ENCODE results near the gene GPC5. TPM values are rescaled to one million over a fixed set of nuclear protein-coding genes. Genes with fewer than 3 reads are reported as not detected.

GPC5 gene
- total and polyA plus RNA-seq, 2 of the 13 experiments (the other 11 are each of a cell fraction or from before 2014, with no cell fraction given), result 0.02 to 0.07 TPM

DNA sequence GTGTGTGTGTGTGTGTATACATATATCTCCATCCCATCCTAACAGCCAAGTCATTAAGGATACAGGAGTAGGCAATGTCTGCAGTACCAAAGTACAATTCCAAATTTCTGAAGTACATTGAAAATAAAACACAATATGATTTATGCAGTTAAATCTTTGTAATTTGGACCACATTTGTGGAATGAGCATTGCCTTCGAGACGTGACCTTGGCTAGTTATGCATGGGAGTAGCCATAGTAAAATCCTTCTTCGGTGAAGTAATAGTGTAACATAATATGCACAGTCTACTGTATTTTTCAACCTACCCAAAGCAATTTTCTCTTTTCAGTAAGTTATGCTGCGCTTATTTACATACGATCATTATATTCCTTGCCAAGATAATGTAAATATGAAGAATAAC is 1162.5 kb downstream of the GPC5 start:
- intact Hi-C loops (cut with micrococcal nuclease; ENCODE audit: unreplicated experiment) (no loop called here), in situ Hi-C loops (cut with HindIII; ENCODE audit: extremely low pct_ligation_motif_present, low pct_unique_long_range_greater_than_20kb) (no loop called here)
- WGBS (ENCODE audit: low lambda C conversion rate), result 1% methylated on average over 5 of the region's 5 CpGs
- Histone ChIP-seq H3K36me3 (replicated peaks in 1 of 2; ENCODE audit: control insufficient read depth in 1 of 2, insufficient read depth in 2 of 2, low read length in 2 of 2) (no peaks in the 10 kb centered on the region), H3K4me1 (ENCODE audit: insufficient read depth, low read length) (no peaks in the 10 kb centered on the region), H3K9me3 (ENCODE audit: low read length) (no peaks in the 10 kb centered on the region), H4K20me1 (ENCODE audit: insufficient read depth, low read length) (no peaks in the 10 kb centered on the region), H3K4me2 (ENCODE audit: low read depth, low read length) (no peak overlapping the region), H3K4me3 (replicated peaks in 1 of 3; ENCODE audit: insufficient read depth in 1 of 3, low read depth in 2 of 3, low read length in 3 of 3) (no peak overlapping the region), H3K9ac (ENCODE audit: insufficient read depth, low read depth, low read length) (no peak overlapping the region), H2AFZ (ENCODE audit: low read length) (no peak overlapping the region), H3K27me3 (ENCODE audit: control insufficient read depth in 1 of 2, insufficient read depth in 2 of 2, low read length in 2 of 2) (no peaks in the 10 kb centered on the region; a peak in 1 of 5 replicates), H3K27ac (ENCODE audit: extremely low read length, insufficient read depth, low read length) (no peak overlapping the region), H3K79me2 (ENCODE audit: insufficient read depth, low read length) (no peaks in the 10 kb centered on the region)
- ATAC-seq (no peak), DNase-seq (ENCODE audit: low spot score) (no peak), FAIRE-seq (no peak)
- POLR2A ChIA-PET, result no interaction called here
- no TSS peak for BruUV-seq (replicated peaks)
- CTCF ChIA-PET (ENCODE audit: low intra/inter-chr PET ratio, low total read pairs), result no interaction called here
- TF ChIP-seq ZNF552 (CRISPR knock-in tag; IDR thresholded peaks at IDR 0.05; ENCODE audit: borderline replicate concordance) (no peak), ARNT2 (CRISPR knock-in tag; IDR thresholded peaks at IDR 0.05; ENCODE audit: low read depth) (no peak), RFX3 (CRISPR knock-in tag; IDR thresholded peaks at IDR 0.05) (no peak), ZNF556 (CRISPR knock-in tag; IDR thresholded peaks at IDR 0.05; ENCODE audit: borderline replicate concordance) (no peak), FOXJ3 (CRISPR knock-in tag; IDR thresholded peaks at IDR 0.05; ENCODE audit: borderline replicate concordance) (no peak), ETV6 (CRISPR knock-in tag; conservative IDR thresholded peaks at IDR 0.05) (no peak), ZNF460 (CRISPR knock-in tag; IDR thresholded peaks at IDR 0.05; ENCODE audit: borderline replicate concordance) (no peak), KLF16 (CRISPR knock-in tag; IDR thresholded peaks at IDR 0.05) (no peak), DR1 (CRISPR knock-in tag; IDR thresholded peaks at IDR 0.05) (no peak)
- TF ChIP-seq, protein P1, sequence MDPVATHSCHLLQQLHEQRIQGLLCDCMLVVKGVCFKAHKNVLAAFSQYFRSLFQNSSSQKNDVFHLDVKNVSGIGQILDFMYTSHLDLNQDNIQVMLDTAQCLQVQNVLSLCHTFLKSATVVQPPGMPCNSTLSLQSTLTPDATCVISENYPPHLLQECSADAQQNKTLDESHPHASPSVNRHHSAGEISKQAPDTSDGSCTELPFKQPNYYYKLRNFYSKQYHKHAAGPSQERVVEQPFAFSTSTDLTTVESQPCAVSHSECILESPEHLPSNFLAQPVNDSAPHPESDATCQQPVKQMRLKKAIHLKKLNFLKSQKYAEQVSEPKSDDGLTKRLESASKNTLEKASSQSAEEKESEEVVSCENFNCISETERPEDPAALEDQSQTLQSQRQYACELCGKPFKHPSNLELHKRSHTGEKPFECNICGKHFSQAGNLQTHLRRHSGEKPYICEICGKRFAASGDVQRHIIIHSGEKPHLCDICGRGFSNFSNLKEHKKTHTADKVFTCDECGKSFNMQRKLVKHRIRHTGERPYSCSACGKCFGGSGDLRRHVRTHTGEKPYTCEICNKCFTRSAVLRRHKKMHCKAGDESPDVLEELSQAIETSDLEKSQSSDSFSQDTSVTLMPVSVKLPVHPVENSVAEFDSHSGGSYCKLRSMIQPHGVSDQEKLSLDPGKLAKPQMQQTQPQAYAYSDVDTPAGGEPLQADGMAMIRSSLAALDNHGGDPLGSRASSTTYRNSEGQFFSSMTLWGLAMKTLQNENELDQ (CRISPR knock-in tag; IDR thresholded peaks at IDR 0.05; ENCODE audit: borderline replicate concordance), result no peak
- TF ChIP-seq, protein P2, sequence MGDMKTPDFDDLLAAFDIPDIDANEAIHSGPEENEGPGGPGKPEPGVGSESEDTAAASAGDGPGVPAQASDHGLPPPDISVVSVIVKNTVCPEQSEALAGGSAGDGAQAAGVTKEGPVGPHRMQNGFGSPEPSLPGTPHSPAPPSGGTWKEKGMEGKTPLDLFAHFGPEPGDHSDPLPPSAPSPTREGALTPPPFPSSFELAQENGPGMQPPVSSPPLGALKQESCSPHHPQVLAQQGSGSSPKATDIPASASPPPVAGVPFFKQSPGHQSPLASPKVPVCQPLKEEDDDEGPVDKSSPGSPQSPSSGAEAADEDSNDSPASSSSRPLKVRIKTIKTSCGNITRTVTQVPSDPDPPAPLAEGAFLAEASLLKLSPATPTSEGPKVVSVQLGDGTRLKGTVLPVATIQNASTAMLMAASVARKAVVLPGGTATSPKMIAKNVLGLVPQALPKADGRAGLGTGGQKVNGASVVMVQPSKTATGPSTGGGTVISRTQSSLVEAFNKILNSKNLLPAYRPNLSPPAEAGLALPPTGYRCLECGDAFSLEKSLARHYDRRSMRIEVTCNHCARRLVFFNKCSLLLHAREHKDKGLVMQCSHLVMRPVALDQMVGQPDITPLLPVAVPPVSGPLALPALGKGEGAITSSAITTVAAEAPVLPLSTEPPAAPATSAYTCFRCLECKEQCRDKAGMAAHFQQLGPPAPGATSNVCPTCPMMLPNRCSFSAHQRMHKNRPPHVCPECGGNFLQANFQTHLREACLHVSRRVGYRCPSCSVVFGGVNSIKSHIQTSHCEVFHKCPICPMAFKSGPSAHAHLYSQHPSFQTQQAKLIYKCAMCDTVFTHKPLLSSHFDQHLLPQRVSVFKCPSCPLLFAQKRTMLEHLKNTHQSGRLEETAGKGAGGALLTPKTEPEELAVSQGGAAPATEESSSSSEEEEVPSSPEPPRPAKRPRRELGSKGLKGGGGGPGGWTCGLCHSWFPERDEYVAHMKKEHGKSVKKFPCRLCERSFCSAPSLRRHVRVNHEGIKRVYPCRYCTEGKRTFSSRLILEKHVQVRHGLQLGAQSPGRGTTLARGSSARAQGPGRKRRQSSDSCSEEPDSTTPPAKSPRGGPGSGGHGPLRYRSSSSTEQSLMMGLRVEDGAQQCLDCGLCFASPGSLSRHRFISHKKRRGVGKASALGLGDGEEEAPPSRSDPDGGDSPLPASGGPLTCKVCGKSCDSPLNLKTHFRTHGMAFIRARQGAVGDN (CRISPR knock-in tag; IDR thresholded peaks at IDR 0.05), result no peak
- TF ChIP-seq, protein P3, sequence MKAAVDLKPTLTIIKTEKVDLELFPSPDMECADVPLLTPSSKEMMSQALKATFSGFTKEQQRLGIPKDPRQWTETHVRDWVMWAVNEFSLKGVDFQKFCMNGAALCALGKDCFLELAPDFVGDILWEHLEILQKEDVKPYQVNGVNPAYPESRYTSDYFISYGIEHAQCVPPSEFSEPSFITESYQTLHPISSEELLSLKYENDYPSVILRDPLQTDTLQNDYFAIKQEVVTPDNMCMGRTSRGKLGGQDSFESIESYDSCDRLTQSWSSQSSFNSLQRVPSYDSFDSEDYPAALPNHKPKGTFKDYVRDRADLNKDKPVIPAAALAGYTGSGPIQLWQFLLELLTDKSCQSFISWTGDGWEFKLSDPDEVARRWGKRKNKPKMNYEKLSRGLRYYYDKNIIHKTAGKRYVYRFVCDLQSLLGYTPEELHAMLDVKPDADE (CRISPR knock-in tag; IDR thresholded peaks at IDR 0.05), result no peak

Measured in HepG2 (cell line).